Measurements from ENCODE around the gene CLK2. TPM values are rescaled to one million over a fixed set of nuclear protein-coding genes. Genes with fewer than 3 reads are reported as not detected.
A peak's percentile ranks its signal among the peaks of the same experiment; 100 is the strongest.

CLK2 gene
- total RNA-seq, 1 donor from 2014 or later = 19.7 TPM

- FAIRE-seq = no peak
Observed at GRCh38 chr1:155253797-155254196, 19.5 kb downstream of the CLK2 start.

GRCh38 chr1:155253208-155253607, 20.1 kb downstream of the CLK2 start:
- peaks cover 2% of the 10 kb centered on the region for H3K36me3 ChIP-seq (ENCODE audit: control insufficient read depth, insufficient read depth, low read length)
- TF ChIP-seq CTCF (IDR thresholded peaks at IDR 0.05; ENCODE audit: insufficient read depth, low read length, severe bottlenecking) = no peak
- H3K27me3 ChIP-seq (ENCODE audit: control insufficient read depth, insufficient read depth, low read length) = no peaks in the 10 kb centered on the region
- FAIRE-seq (no peak), DNase-seq (ENCODE audit: low read depth) (no peak)
- no peak overlapping the region for H3K4me3 ChIP-seq (ENCODE audit: low read depth, low read length)

More at GRCh38 chr1:155253797-155254196, 19.5 kb downstream of the CLK2 start:
- peaks cover 4% of the 10 kb centered on the region for H3K36me3 ChIP-seq (ENCODE audit: control insufficient read depth, insufficient read depth, low read length)
- no peak for DNase-seq (ENCODE audit: low read depth)
- H3K27me3 ChIP-seq (ENCODE audit: control insufficient read depth, insufficient read depth, low read length) = no peaks in the 10 kb centered on the region
- no peak for TF ChIP-seq CTCF (IDR thresholded peaks at IDR 0.05; ENCODE audit: insufficient read depth, low read length, severe bottlenecking)
- peak overlapping the region; percentile 82 for H3K4me3 ChIP-seq (ENCODE audit: low read depth, low read length)

GRCh38 chr1:155251566-155251965, 21.7 kb downstream of the CLK2 start:
- no peak for TF ChIP-seq CTCF (IDR thresholded peaks at IDR 0.05; ENCODE audit: insufficient read depth, low read length, severe bottlenecking)
- no peak for FAIRE-seq
- H3K36me3 ChIP-seq (ENCODE audit: control insufficient read depth, insufficient read depth, low read length) = peaks cover 11% of the 10 kb centered on the region

GRCh38 chr1:155250633-155251449, 22.5 kb downstream of the CLK2 start:
- Histone ChIP-seq H3K27me3 (ENCODE audit: control insufficient read depth, insufficient read depth, low read length) (no peaks in the 10 kb centered on the region), H3K4me3 (ENCODE audit: low read depth, low read length) (no peak overlapping the region), H3K36me3 (ENCODE audit: control insufficient read depth, insufficient read depth, low read length) (peaks cover 10% of the 10 kb centered on the region)
- FAIRE-seq (no peak), DNase-seq (ENCODE audit: low read depth) (peak; percentile 72)
- TF ChIP-seq CTCF (IDR thresholded peaks at IDR 0.05; ENCODE audit: insufficient read depth, low read length, severe bottlenecking) = peak; percentile 99

More at GRCh38 chr1:155251566-155251965, 21.7 kb downstream of the CLK2 start:
- DNase-seq (ENCODE audit: low read depth) = no peak
- H3K27me3 ChIP-seq (ENCODE audit: control insufficient read depth, insufficient read depth, low read length) = no peaks in the 10 kb centered on the region
- H3K4me3 ChIP-seq (ENCODE audit: low read depth, low read length) = no peak overlapping the region

GRCh38 chr1:155250246-155250632, 23.1 kb downstream of the CLK2 start:
- no peak for DNase-seq (ENCODE audit: low read depth)
- TF ChIP-seq CTCF (IDR thresholded peaks at IDR 0.05; ENCODE audit: insufficient read depth, low read length, severe bottlenecking) = no peak
- FAIRE-seq = no peak
- no peak overlapping the region for H3K4me3 ChIP-seq (ENCODE audit: low read depth, low read length)
- H3K36me3 ChIP-seq (ENCODE audit: control insufficient read depth, insufficient read depth, low read length) = peaks cover 10% of the 10 kb centered on the region
- no peaks in the 10 kb centered on the region for H3K27me3 ChIP-seq (ENCODE audit: control insufficient read depth, insufficient read depth, low read length)
